Ishikawa (cell line): ENCODE results near the gene VSIG1.

Source experiments
- CEBPB ChIP-seq: IDR thresholded peaks from 2 replicates; pipeline ENCODE4 v1.6.1; 2012
- CREB1 ChIP-seq: IDR thresholded peaks from 2 replicates; pipeline ENCODE4 v1.6.1; 2012; ENCODE audit warnings: low read depth
- EGR1 ChIP-seq: IDR thresholded peaks from 2 replicates; pipeline ENCODE4 v1.6.1; 2012
- EP300 ChIP-seq: IDR thresholded peaks from 2 replicates; pipeline ENCODE4 v1.6.1; 2012; ENCODE audit warnings: borderline replicate concordance
- FOXM1 ChIP-seq: IDR thresholded peaks from 2 replicates; pipeline ENCODE4 v1.6.1; 2012; ENCODE audit warnings: low read depth, borderline replicate concordance
- RAD21 ChIP-seq: IDR thresholded peaks from 2 replicates; pipeline ENCODE4 v1.6.1; 2012; ENCODE audit warnings: low read depth
- TAF1 ChIP-seq: IDR thresholded peaks from 2 replicates; pipeline ENCODE4 v1.6.1; 2012; ENCODE audit warnings: low read depth, mild to moderate bottlenecking
- TEAD4 ChIP-seq: IDR thresholded peaks from 2 replicates; pipeline ENCODE4 v1.6.1; 2012
- YY1 ChIP-seq: IDR thresholded peaks from 2 replicates; pipeline ENCODE4 v1.6.1; 2012; ENCODE audit warnings: low read depth
- ZBTB7A ChIP-seq: IDR thresholded peaks from 2 replicates; pipeline ENCODE4 v1.6.1; 2012; ENCODE audit warnings: low read depth
- TF ChIP-seq, protein P1 (sequence below): IDR thresholded peaks from 2 replicates; pipeline ENCODE4 v1.6.1; 2012
- TF ChIP-seq, protein P2 (sequence below): IDR thresholded peaks from 2 replicates; pipeline ENCODE4 v1.6.1; 2012; ENCODE audit warnings: low read depth, mild to moderate bottlenecking
- TF ChIP-seq, protein P3 (sequence below): IDR thresholded peaks from 2 replicates; pipeline ENCODE4 v1.6.1; 2012

DNA sequence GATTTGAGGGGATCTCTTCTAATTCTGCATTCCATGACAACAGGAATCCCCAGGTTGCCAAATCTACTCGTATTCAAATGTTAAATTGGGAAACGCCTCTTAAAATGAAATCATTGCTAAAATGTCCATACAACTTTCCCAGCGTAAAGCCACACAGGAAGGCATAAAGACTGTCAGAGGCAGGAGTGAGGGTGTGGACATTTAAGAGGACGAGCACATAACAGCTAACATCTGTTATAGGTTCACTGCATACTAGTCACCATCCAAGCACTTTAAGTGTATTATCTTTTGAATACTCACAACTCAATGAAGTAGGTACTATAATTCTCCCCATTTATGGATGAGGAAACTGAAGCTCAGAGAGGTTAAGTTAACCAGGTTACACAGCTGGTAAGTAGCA is 82.3 kb downstream of the VSIG1 start:
- TF ChIP-seq, protein P1, sequence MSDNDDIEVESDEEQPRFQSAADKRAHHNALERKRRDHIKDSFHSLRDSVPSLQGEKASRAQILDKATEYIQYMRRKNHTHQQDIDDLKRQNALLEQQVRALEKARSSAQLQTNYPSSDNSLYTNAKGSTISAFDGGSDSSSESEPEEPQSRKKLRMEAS = no peak
- TF ChIP-seq TEAD4 = no peak
- no peak for TF ChIP-seq CEBPB
- no peak for TF ChIP-seq YY1
- no peak for TF ChIP-seq TAF1
- TF ChIP-seq CREB1 = no peak
- TF ChIP-seq, protein P2, sequence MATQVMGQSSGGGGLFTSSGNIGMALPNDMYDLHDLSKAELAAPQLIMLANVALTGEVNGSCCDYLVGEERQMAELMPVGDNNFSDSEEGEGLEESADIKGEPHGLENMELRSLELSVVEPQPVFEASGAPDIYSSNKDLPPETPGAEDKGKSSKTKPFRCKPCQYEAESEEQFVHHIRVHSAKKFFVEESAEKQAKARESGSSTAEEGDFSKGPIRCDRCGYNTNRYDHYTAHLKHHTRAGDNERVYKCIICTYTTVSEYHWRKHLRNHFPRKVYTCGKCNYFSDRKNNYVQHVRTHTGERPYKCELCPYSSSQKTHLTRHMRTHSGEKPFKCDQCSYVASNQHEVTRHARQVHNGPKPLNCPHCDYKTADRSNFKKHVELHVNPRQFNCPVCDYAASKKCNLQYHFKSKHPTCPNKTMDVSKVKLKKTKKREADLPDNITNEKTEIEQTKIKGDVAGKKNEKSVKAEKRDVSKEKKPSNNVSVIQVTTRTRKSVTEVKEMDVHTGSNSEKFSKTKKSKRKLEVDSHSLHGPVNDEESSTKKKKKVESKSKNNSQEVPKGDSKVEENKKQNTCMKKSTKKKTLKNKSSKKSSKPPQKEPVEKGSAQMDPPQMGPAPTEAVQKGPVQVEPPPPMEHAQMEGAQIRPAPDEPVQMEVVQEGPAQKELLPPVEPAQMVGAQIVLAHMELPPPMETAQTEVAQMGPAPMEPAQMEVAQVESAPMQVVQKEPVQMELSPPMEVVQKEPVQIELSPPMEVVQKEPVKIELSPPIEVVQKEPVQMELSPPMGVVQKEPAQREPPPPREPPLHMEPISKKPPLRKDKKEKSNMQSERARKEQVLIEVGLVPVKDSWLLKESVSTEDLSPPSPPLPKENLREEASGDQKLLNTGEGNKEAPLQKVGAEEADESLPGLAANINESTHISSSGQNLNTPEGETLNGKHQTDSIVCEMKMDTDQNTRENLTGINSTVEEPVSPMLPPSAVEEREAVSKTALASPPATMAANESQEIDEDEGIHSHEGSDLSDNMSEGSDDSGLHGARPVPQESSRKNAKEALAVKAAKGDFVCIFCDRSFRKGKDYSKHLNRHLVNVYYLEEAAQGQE = no peak
- no peak for TF ChIP-seq RAD21
- no peak for TF ChIP-seq ZBTB7A
- no peak for TF ChIP-seq FOXM1
- no peak for TF ChIP-seq EP300
- TF ChIP-seq EGR1 = no peak
- TF ChIP-seq, protein P3, sequence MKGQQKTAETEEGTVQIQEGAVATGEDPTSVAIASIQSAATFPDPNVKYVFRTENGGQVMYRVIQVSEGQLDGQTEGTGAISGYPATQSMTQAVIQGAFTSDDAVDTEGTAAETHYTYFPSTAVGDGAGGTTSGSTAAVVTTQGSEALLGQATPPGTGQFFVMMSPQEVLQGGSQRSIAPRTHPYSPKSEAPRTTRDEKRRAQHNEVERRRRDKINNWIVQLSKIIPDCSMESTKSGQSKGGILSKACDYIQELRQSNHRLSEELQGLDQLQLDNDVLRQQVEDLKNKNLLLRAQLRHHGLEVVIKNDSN = no peak
